CD14-positive monocyte (primary cell): ENCODE measurements around the gene KDM1B. TPM values are rescaled to one million over a fixed set of nuclear protein-coding genes. Genes with fewer than 3 reads are reported as not detected.

ENCODE experiments used
- DNase-seq, 3 donors: peaks; one replicate each; pipeline ENCODE4 v3.0.0-alpha.2; 2011 to 2022
- H2AFZ ChIP-seq: 2 replicates; pipeline ENCODE4 v1.6.0; 2012; ENCODE audit warnings: mild to moderate bottlenecking, low read depth, low read length, inconsistent platforms; ENCODE audit not compliant: insufficient read depth, poor library complexity, severe bottlenecking
- H3K27ac ChIP-seq, 2 donors: 1 replicate in 1 of 2; 2 replicates in 1 of 2; pipeline ENCODE4 v1.5.1; 2012 to 2013; ENCODE audit warnings: low read length in 2 of 2, control low read depth in 1 of 2, inconsistent platforms in 1 of 2, low read depth in 1 of 2, mild to moderate bottlenecking in 1 of 2
- H3K27me3 ChIP-seq, 2 donors: one replicate each; pipeline versions ENCODE4 v1.6.0 to v1.6.1; 2011 to 2013; ENCODE audit warnings: low read length in 2 of 2; ENCODE audit not compliant: control insufficient read depth in 2 of 2, insufficient read depth in 2 of 2
- H3K36me3 ChIP-seq, 2 donors: replicated peaks in 1 of 2; 1 replicate in 1 of 2; 2 replicates in 1 of 2; pipeline versions ENCODE4 v1.5.1 to v1.6.1; 2012 to 2013; ENCODE audit warnings: low read length in 2 of 2, control low read depth in 1 of 2, inconsistent platforms in 1 of 2, mild to moderate bottlenecking in 1 of 2; ENCODE audit not compliant: insufficient read depth in 2 of 2, control insufficient read depth in 1 of 2
- H3K4me1 ChIP-seq, 2 donors: 1 replicate in 1 of 2; 2 replicates in 1 of 2; pipeline versions ENCODE4 v1.5.1 to v1.6.1; 2012 to 2013; ENCODE audit warnings: low read length in 2 of 2, control low read depth in 1 of 2, inconsistent platforms in 1 of 2, mild to moderate bottlenecking in 1 of 2, moderate library complexity in 1 of 2; ENCODE audit not compliant: insufficient read depth in 2 of 2, control insufficient read depth in 1 of 2
- H3K4me2 ChIP-seq: replicated peaks from 2 replicates; pipeline ENCODE3; 2012; ENCODE audit warnings: low read length, moderate library complexity, mild to moderate bottlenecking; ENCODE audit not compliant: poor library complexity, severe bottlenecking; ENCODE audit errors: extremely low read depth
- H3K4me3 ChIP-seq, 3 experiments: fragments of 200-600 bp in 1 of 3; sonication (generic) in 1 of 3; replicated peaks in 1 of 3; 1 replicate in 2 of 3; 2 replicates in 1 of 3; pipeline ENCODE4 v1.5.1; 2011 to 2013; ENCODE audit warnings: low read length in 3 of 3, mild to moderate bottlenecking in 3 of 3, control low read depth in 2 of 3, low read depth in 2 of 3, inconsistent platforms in 1 of 3, moderate library complexity in 1 of 3
- H3K79me2 ChIP-seq: 2 replicates; pipeline ENCODE4 v1.6.0; 2012; ENCODE audit warnings: mild to moderate bottlenecking, control low read depth, inconsistent platforms, low read length, moderate library complexity; ENCODE audit not compliant: insufficient read depth
- H3K9ac ChIP-seq: 2 replicates; pipeline ENCODE4 v1.6.0; 2017; ENCODE audit warnings: low read length, mild to moderate bottlenecking; ENCODE audit not compliant: insufficient read depth, poor library complexity, severe bottlenecking
- H3K9me3 ChIP-seq, 2 donors: replicated peaks in 1 of 2; 1 replicate in 1 of 2; 2 replicates in 1 of 2; pipeline versions ENCODE4 v1.5.1 to v1.6.1; 2012 to 2013; ENCODE audit warnings: low read length in 2 of 2, control low read depth in 1 of 2; ENCODE audit not compliant: control insufficient read depth in 1 of 2, insufficient read depth in 1 of 2
- H4K20me1 ChIP-seq: 2 replicates; pipeline ENCODE4 v1.6.0; 2012; ENCODE audit warnings: mild to moderate bottlenecking, low read length, control low read depth, moderate library complexity; ENCODE audit not compliant: insufficient read depth
- H3K27ac Mint-ChIP-seq, 7 donors: one replicate each; pipeline ENCODE4 v1.8.0; 2020; ENCODE audit warnings: mild to moderate bottlenecking in 7 of 7, mixed read lengths in 7 of 7, moderate library complexity in 6 of 7, inconsistent platforms in 2 of 7
- H3K27me3 Mint-ChIP-seq, 3 donors: one replicate each; pipeline ENCODE4 v1.8.0; 2021 to 2022; ENCODE audit warnings: low read depth in 3 of 3, mild to moderate bottlenecking in 3 of 3, mixed read lengths in 3 of 3, moderate library complexity in 3 of 3, inconsistent platforms in 1 of 3
- H3K36me3 Mint-ChIP-seq, 2 donors: one replicate each; pipeline ENCODE4 v1.8.0; 2020; ENCODE audit warnings: mixed read lengths in 2 of 2, inconsistent platforms in 1 of 2, mild to moderate bottlenecking in 1 of 2
- H3K4me1 Mint-ChIP-seq: one replicate; pipeline ENCODE4 v1.8.0; 2020; ENCODE audit warnings: mild to moderate bottlenecking, mixed read lengths
- H3K4me3 Mint-ChIP-seq, 2 donors: one replicate each; pipeline ENCODE4 v1.8.0; 2020; ENCODE audit warnings: mild to moderate bottlenecking in 2 of 2, mixed read lengths in 2 of 2, moderate library complexity in 1 of 2
- H3K9me3 Mint-ChIP-seq, 7 donors: one replicate each; pipeline ENCODE4 v1.8.0; 2020 to 2022; ENCODE audit warnings: mixed read lengths in 7 of 7, mild to moderate bottlenecking in 6 of 7, moderate library complexity in 6 of 7, inconsistent platforms in 2 of 7
- WGBS: methylation state at CpG from one replicate; pipeline ENCODE4 v1.1.5; 2013; ENCODE audit warnings: missing lambda C conversion rate; ENCODE audit not compliant: insufficient coverage; 5-methylcytosine and 5-hydroxymethylcytosine counted together
- intact Hi-C, 2 donors: fragments of 100-400 bp; cut with micrococcal nuclease; formaldehyde crosslinking; loops; one replicate each; pipeline versions ENCODE4 v1.15.0 to v1.15.1; 2023
- polyA plus RNA-seq, 3 donors: library from polyadenylated mRNA; depleted of rRNA in 1 of 3; unstranded in 2 of 3; stranded (reverse) in 1 of 3; fragments of 300-500 nt in 2 of 3; fragments of >200 nt in 1 of 3; fragmentation: Illumina TruSeq in 2 of 3; gene quantifications; 1 replicate in 2 of 3; 2 replicates in 1 of 3; pipeline ENCODE4 v1.2.3, GENCODE V29; 2012 to 2021
- TF ChIP-seq, protein P1 (sequence below): fragments of 200-600 bp; IDR thresholded peaks from one replicate; pipeline ENCODE4 v1.8.0; 2022; ENCODE audit warnings: antibody characterized with exemption, mild to moderate bottlenecking

Gene KDM1B
- polyA plus RNA-seq, 3 donors, result 4.4 to 50.8 (median 24.1) TPM

DNA sequence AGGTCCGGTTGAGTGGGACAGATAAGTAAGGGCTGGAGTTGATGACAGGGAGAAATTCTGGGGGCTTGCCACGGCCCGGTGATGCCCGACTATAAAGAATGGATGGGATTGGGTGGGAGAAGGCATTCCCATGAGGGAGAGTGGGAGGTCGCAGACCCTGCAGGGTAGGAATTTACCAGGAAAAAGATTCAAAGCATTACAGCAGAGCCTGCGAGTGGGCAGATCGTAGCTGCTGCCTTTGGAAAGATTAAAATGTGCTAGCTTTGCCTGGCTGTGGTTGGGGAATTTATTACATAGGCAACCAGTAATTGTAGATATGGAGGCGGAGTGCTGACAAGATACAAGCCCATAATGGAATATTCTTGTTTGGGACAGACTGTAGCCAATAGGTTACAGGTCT is 49.5 kb downstream of the KDM1B start:
- Histone ChIP-seq H3K27me3 (no peaks in the 10 kb centered on the region), H3K27ac (no peak overlapping the region), H3K9me3 (no peaks in the 10 kb centered on the region), H3K4me3 (no peak overlapping the region), H2AFZ (no peak overlapping the region), H3K9ac (no peak overlapping the region), H3K4me2 (no peak overlapping the region), H4K20me1 (peaks cover 26% of the 10 kb centered on the region), H3K79me2 (peaks cover 3% of the 10 kb centered on the region), H3K36me3 (peaks cover 90 to 98% of the 10 kb centered on the region in 2 donors), H3K4me1 (no peaks in the 10 kb centered on the region)
- WGBS, result 99% methylated on average over 8 of the region's 8 CpGs
- H3K27me3 Mint-ChIP-seq, result peaks cover 0 to 2% (median 0%) of the 10 kb centered on the region in 3 donors
- H3K36me3 Mint-ChIP-seq, result peaks cover 83 to 99% of the 10 kb centered on the region in 2 donors
- DNase-seq, result no peak
- H3K4me1 Mint-ChIP-seq, result no peaks in the 10 kb centered on the region
- H3K27ac Mint-ChIP-seq, result peak overlapping the region in 2 of 7 donors; percentile 17 to 25
- no peak overlapping the region for H3K4me3 Mint-ChIP-seq
- peaks cover 0 to 2% (median 0%) of the 10 kb centered on the region in 7 donors for H3K9me3 Mint-ChIP-seq
- intact Hi-C loops, result no loop called here
- TF ChIP-seq, protein P1, sequence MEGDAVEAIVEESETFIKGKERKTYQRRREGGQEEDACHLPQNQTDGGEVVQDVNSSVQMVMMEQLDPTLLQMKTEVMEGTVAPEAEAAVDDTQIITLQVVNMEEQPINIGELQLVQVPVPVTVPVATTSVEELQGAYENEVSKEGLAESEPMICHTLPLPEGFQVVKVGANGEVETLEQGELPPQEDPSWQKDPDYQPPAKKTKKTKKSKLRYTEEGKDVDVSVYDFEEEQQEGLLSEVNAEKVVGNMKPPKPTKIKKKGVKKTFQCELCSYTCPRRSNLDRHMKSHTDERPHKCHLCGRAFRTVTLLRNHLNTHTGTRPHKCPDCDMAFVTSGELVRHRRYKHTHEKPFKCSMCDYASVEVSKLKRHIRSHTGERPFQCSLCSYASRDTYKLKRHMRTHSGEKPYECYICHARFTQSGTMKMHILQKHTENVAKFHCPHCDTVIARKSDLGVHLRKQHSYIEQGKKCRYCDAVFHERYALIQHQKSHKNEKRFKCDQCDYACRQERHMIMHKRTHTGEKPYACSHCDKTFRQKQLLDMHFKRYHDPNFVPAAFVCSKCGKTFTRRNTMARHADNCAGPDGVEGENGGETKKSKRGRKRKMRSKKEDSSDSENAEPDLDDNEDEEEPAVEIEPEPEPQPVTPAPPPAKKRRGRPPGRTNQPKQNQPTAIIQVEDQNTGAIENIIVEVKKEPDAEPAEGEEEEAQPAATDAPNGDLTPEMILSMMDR, result no peak

DNA sequence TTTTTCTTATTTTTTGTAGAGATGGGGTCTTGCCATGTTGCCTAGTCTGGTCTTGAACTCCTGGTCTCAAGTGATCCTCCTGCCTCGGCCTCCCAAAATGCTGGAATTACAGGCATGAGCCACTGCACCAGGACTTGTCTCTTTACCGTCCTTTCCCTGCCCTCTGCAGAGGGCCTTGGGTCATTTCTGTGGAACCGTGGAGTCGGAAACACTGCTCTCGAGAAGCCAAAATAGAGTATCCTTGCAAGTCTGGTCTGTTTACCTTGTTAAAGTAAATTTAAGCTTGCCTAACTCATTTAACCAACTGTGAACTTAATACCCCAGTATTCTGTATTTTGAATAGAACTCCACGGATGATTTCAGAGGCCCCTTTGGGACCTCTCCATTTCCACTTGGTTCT is 51.4 kb downstream of the KDM1B start:
- peak overlapping the region in 2 of 7 donors; percentile 50 to 68 for H3K27ac Mint-ChIP-seq
- 100% methylated on average over 2 of the region's 6 CpGs for WGBS
- H2AFZ ChIP-seq, result no peak overlapping the region
- H3K27ac ChIP-seq, result no peak overlapping the region
- no peak overlapping the region for H3K9ac ChIP-seq
- peaks cover 89 to 98% of the 10 kb centered on the region in 2 donors for H3K36me3 ChIP-seq
- peaks cover 0 to 2% (median 0%) of the 10 kb centered on the region in 7 donors for H3K9me3 Mint-ChIP-seq
- H3K27me3 ChIP-seq, result no peaks in the 10 kb centered on the region
- peaks cover 0 to 2% (median 0%) of the 10 kb centered on the region in 3 donors for H3K27me3 Mint-ChIP-seq
- H3K4me3 Mint-ChIP-seq, result no peak overlapping the region
- DNase-seq, result no peak
- no peaks in the 10 kb centered on the region for H3K4me1 Mint-ChIP-seq
- TF ChIP-seq, protein P1, result no peak
- H3K4me3 ChIP-seq, result no peak overlapping the region
- intact Hi-C loops, result no loop called here
- H4K20me1 ChIP-seq, result peaks cover 28% of the 10 kb centered on the region
- peaks cover 82 to 99% of the 10 kb centered on the region in 2 donors for H3K36me3 Mint-ChIP-seq
- peaks cover 3% of the 10 kb centered on the region for H3K79me2 ChIP-seq
- no peaks in the 10 kb centered on the region for H3K4me1 ChIP-seq
- no peak overlapping the region for H3K4me2 ChIP-seq
- no peaks in the 10 kb centered on the region for H3K9me3 ChIP-seq
